HG02759 (cell line): ENCODE data around the gene TSC22D1.

Source experiments
- ATAC-seq: cut with Tn5 transposase; IDR thresholded peaks from one replicate; pipeline ENCODE4 v1.9.1; 2021; ENCODE audit warnings: mild to moderate bottlenecking, moderate library complexity; ENCODE audit not compliant: unreplicated experiment

TSC22D1 gene

DNA sequence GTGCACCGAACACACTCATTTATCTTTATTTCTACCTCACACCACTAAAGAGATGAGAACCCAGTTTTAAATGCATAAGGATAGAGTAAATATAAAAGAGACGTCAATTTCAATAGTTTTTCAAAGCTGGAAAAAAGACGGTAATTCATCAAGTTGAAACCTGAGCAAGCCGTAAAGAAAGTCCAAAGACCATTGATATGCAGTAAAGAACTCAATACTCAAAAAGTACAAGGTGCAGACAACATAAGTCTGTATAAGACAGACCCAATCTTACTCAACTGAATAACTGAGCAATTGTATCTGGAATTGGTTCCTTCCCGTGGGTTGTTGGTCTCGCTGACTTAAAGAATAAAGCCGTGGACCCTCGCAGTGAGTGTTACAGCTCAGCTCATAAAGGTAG, 120.4 kb downstream of the TSC22D1 start:
- no peak for ATAC-seq

GRCh38 chr13:44453881-44454280, 122.2 kb downstream of the TSC22D1 start:
- no peak for ATAC-seq

DNA sequence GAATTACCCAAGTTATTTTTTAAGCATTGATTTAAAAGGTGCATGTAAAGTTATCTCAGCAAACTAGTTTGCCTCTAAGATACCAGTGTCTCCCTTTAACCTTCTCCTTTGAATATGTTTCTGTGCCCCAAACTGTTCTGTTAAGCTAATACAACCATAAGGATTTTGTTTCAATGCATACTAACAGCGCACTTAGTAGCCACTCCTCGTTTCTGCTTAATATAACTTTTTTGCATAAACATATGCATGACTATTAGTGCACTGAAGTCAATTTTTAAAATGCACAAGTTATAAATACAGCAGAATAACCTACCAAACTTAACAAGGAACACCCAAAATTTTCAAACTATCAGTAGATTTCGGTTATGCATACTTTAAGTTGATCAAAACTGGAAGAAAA, 123.1 kb downstream of the TSC22D1 start:
- no peak for ATAC-seq

DNA sequence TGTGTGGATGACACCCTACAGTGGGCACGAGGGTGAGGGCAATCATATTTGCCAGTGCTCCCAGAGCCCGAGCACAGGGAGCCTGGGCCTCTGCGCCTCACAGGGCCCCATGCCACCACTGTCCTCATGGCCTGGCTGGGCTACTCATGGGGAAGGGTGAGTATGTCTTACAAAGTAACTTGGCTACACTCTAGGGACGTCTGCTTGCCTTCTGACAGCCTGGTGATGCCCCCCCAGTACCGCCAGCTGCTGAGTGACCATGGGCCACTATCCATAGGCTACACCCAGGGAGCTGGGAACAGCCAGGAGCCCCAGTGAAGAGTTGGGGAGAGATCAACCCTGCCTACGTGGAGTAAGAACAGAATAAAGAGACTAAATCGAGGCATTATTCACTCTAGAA, 123.7 kb downstream of the TSC22D1 start:
- no peak for ATAC-seq

DNA sequence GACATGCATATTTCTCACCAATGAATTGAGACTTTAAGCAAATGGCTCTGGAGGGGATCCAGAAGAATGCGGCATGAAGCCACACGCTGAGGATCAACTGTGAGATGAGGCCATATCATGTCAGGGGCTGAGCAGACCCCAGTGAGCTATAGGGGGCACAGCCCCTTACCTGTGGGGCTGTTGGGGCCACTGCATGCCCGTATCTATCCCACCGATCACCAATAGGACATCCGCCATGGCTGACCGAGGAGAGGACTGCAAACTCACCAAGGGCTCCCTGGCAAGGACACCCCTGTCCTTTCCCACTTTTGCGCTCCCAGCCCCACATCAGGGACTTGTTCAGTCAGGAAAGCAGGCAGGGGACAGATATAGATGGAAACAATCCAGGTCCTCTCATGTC, 124.5 kb downstream of the TSC22D1 start:
- ATAC-seq = no peak

DNA sequence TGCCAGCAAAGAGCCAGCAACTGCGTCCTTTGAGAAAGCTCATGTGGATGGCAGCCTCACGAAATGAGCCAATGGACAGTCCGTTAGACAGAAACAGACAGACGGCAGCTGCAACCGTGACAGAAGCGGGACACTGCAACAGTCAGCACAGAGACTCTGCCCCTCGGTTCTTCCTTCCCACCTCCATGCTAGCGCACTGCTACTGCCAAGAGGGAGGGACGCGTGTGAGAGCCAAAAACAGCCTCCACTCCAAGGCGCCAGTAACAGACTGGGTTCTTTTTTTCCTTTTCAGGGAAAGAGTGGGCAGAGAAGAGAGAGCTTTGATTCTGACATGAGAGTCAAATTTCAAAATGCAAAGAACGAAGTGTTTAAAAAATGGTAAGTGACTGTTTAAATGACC, 125.0 kb downstream of the TSC22D1 start:
- ATAC-seq = no peak

GRCh38 chr13:44449999-44450821, 125.9 kb downstream of the TSC22D1 start:
- no peak for ATAC-seq

- no peak for ATAC-seq
These were observed 127.3 kb downstream of the TSC22D1 start for GRCh38 chr13:44448875-44449274.

GRCh38 chr13:44448373-44448772, 127.8 kb downstream of the TSC22D1 start:
- no peak for ATAC-seq

GRCh38 chr13:44447783-44448321, 128.3 kb downstream of the TSC22D1 start:
- ATAC-seq = no peak

GRCh38 chr13:44440046-44440608, 136.0 kb downstream of the TSC22D1 start:
- ATAC-seq = no peak

- ATAC-seq = no peak
These were observed 136.6 kb downstream of the TSC22D1 start for GRCh38 chr13:44439452-44440024.

- ATAC-seq = no peak
These were observed 137.9 kb downstream of the TSC22D1 start for GRCh38 chr13:44438234-44438579.

DNA sequence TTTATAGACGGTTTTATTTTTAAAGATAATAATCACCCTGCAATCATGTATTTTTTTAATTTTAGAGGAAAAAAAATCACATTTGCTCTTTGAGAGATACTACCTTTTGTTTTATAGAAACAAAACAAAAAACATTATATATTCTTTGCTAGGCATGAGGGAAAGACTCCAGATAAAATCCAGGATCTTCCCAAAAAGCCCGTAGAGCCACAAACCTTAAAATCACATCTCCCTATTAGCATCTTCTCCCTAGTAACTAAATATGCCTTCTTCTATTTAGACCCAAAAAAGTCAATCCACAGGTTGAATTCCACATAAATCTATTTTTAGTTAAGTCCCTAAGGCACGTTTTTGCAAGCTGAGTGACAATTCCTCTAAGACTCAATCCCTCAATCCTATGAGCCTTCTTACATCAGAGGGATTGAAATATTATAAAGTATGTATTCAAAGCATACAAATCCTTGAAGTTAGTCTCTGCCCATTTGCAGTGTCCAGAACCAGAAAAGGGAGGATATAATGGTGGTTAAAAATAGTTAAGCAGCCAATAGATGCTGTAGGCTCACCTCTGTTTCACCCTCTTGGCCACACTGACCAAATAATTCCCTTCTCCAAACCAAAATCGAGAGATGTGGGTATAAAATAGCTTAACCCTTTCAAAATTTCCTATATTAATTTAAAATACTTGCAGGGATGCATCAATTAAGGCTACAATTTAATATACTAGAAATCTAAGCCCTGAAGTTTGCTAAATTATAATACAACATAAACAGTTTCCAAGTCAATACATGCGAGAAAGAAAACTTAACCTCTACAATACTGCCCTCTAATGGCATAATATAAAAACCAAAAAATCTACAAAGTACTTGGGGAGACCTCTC, 138.5 kb downstream of the TSC22D1 start:
- ATAC-seq = no peak

GRCh38 chr13:44436589-44437337, 139.4 kb downstream of the TSC22D1 start:
- no peak for ATAC-seq

GRCh38 chr13:44435919-44436510, 140.1 kb downstream of the TSC22D1 start:
- no peak for ATAC-seq

GRCh38 chr13:44435142-44435918, 140.8 kb downstream of the TSC22D1 start:
- peak; percentile 88 for ATAC-seq

- no peak for ATAC-seq
These were observed 141.4 kb downstream of the TSC22D1 start for GRCh38 chr13:44434766-44435141.
